ENCODE results near the gene CREB3.
A peak's percentile ranks its signal among the peaks of the same experiment; 100 is the strongest.

Gene CREB3

GRCh38 chr9:35729700-35730485 lies 2.6 kb upstream of the CREB3 start:
- FAIRE-seq (peak; percentile 78), DNase-seq (ENCODE audit: insufficient read length, low spot score) (no peak)
- no peak for TF ChIP-seq POU2F2 (IDR thresholded peaks at IDR 0.05; ENCODE audit: low read depth, low read length)
- TF ChIP-seq PAX5 (IDR thresholded peaks at IDR 0.05; ENCODE audit: insufficient read depth, low read length, severe bottlenecking) = no peak
- TF ChIP-seq POLR2A (IDR thresholded peaks at IDR 0.05; ENCODE audit: low read depth, low read length) = 0 out of 2 replicates have a peak, but pooled peaks have one; percentile 1
- no peak for TF ChIP-seq TAF1 (IDR thresholded peaks at IDR 0.05; ENCODE audit: low read depth, low read length)
- peak; percentile 91 for TF ChIP-seq SPI1 (IDR thresholded peaks at IDR 0.05; ENCODE audit: low read depth, low read length)
- TF ChIP-seq POLR2AphosphoS5 (IDR thresholded peaks at IDR 0.05; ENCODE audit: low read depth, low read length) = no peak

- FAIRE-seq (no peak), DNase-seq (ENCODE audit: insufficient read length, low spot score) (no peak)
- TF ChIP-seq SPI1 (IDR thresholded peaks at IDR 0.05; ENCODE audit: low read depth, low read length) = no peak
- no peak for TF ChIP-seq PAX5 (IDR thresholded peaks at IDR 0.05; ENCODE audit: insufficient read depth, low read length, severe bottlenecking)
- no peak for TF ChIP-seq POLR2A (IDR thresholded peaks at IDR 0.05; ENCODE audit: low read depth, low read length)
- no peak for TF ChIP-seq POLR2AphosphoS5 (IDR thresholded peaks at IDR 0.05; ENCODE audit: low read depth, low read length)
- no peak for TF ChIP-seq POU2F2 (IDR thresholded peaks at IDR 0.05; ENCODE audit: low read depth, low read length)
- TF ChIP-seq TAF1 (IDR thresholded peaks at IDR 0.05; ENCODE audit: low read depth, low read length) = no peak
Measured at GRCh38 chr9:35730486-35730854, 2.0 kb upstream of the CREB3 start.

- peak; percentile 28 for FAIRE-seq
- TF ChIP-seq POLR2AphosphoS5 (IDR thresholded peaks at IDR 0.05; ENCODE audit: low read depth, low read length) = no peak
- no peak for TF ChIP-seq PAX5 (IDR thresholded peaks at IDR 0.05; ENCODE audit: insufficient read depth, low read length, severe bottlenecking)
- no peak for TF ChIP-seq SPI1 (IDR thresholded peaks at IDR 0.05; ENCODE audit: low read depth, low read length)
- no peak for TF ChIP-seq POU2F2 (IDR thresholded peaks at IDR 0.05; ENCODE audit: low read depth, low read length)
- no peak for TF ChIP-seq POLR2A (IDR thresholded peaks at IDR 0.05; ENCODE audit: low read depth, low read length)
- TF ChIP-seq TAF1 (IDR thresholded peaks at IDR 0.05; ENCODE audit: low read depth, low read length) = no peak
- no peak for DNase-seq (ENCODE audit: insufficient read length, low spot score)
Measured at GRCh38 chr9:35731415-35732184, 866 bp upstream of the CREB3 start.

- DNase-seq (ENCODE audit: insufficient read length, low spot score) (no peak), FAIRE-seq (peak; percentile 56)
- TF ChIP-seq POU2F2 (IDR thresholded peaks at IDR 0.05; ENCODE audit: low read depth, low read length) (no peak), POLR2A (IDR thresholded peaks at IDR 0.05; ENCODE audit: low read depth, low read length) (peak; percentile 16; the same call in 1 of the 2 replicates), SPI1 (IDR thresholded peaks at IDR 0.05; ENCODE audit: low read depth, low read length) (peak; percentile 84), PAX5 (IDR thresholded peaks at IDR 0.05; ENCODE audit: insufficient read depth, low read length, severe bottlenecking) (no peak), TAF1 (IDR thresholded peaks at IDR 0.05; ENCODE audit: low read depth, low read length) (no peak)
Measured at GRCh38 chr9:35732800-35733541, 505 bp downstream of the CREB3 start.

GRCh38 chr9:35734096-35734495 lies 1.6 kb downstream of the CREB3 start:
- no peak for TF ChIP-seq TAF1 (IDR thresholded peaks at IDR 0.05; ENCODE audit: low read depth, low read length)
- no peak for TF ChIP-seq POLR2A (IDR thresholded peaks at IDR 0.05; ENCODE audit: low read depth, low read length)
- no peak for TF ChIP-seq POU2F2 (IDR thresholded peaks at IDR 0.05; ENCODE audit: low read depth, low read length)
- TF ChIP-seq SPI1 (IDR thresholded peaks at IDR 0.05; ENCODE audit: low read depth, low read length) = no peak
- TF ChIP-seq PAX5 (IDR thresholded peaks at IDR 0.05; ENCODE audit: insufficient read depth, low read length, severe bottlenecking) = no peak
- TF ChIP-seq POLR2AphosphoS5 (IDR thresholded peaks at IDR 0.05; ENCODE audit: low read depth, low read length) = no peak
- FAIRE-seq (no peak), DNase-seq (ENCODE audit: insufficient read length, low spot score) (no peak)

GRCh38 chr9:35736201-35736633 lies 3.8 kb downstream of the CREB3 start:
- peak; percentile 89 for FAIRE-seq
- TF ChIP-seq POU2F2 (IDR thresholded peaks at IDR 0.05; ENCODE audit: low read depth, low read length) = no peak
- TF ChIP-seq PAX5 (IDR thresholded peaks at IDR 0.05; ENCODE audit: insufficient read depth, low read length, severe bottlenecking) = no peak
- no peak for TF ChIP-seq TAF1 (IDR thresholded peaks at IDR 0.05; ENCODE audit: low read depth, low read length)
- TF ChIP-seq POLR2AphosphoS5 (IDR thresholded peaks at IDR 0.05; ENCODE audit: low read depth, low read length) = no peak
- TF ChIP-seq SPI1 (IDR thresholded peaks at IDR 0.05; ENCODE audit: low read depth, low read length) = no peak
- TF ChIP-seq POLR2A (IDR thresholded peaks at IDR 0.05; ENCODE audit: low read depth, low read length) = no peak
- DNase-seq (ENCODE audit: insufficient read length, low spot score) = no peak

- no peak for TF ChIP-seq POLR2AphosphoS5 (IDR thresholded peaks at IDR 0.05; ENCODE audit: low read depth, low read length)
- no peak for TF ChIP-seq POLR2A (IDR thresholded peaks at IDR 0.05; ENCODE audit: low read depth, low read length)
- TF ChIP-seq POU2F2 (IDR thresholded peaks at IDR 0.05; ENCODE audit: low read depth, low read length) = no peak
- no peak for TF ChIP-seq PAX5 (IDR thresholded peaks at IDR 0.05; ENCODE audit: insufficient read depth, low read length, severe bottlenecking)
- TF ChIP-seq TAF1 (IDR thresholded peaks at IDR 0.05; ENCODE audit: low read depth, low read length) = no peak
- TF ChIP-seq SPI1 (IDR thresholded peaks at IDR 0.05; ENCODE audit: low read depth, low read length) = no peak
- FAIRE-seq = no peak
- DNase-seq (ENCODE audit: insufficient read length, low spot score) = no peak
Measured at GRCh38 chr9:35737143-35737542, 4.7 kb downstream of the CREB3 start.

- FAIRE-seq = no peak
- DNase-seq (ENCODE audit: insufficient read length, low spot score) = no peak
- TF ChIP-seq TAF1 (IDR thresholded peaks at IDR 0.05; ENCODE audit: low read depth, low read length) (no peak), POU2F2 (IDR thresholded peaks at IDR 0.05; ENCODE audit: low read depth, low read length) (no peak), SPI1 (IDR thresholded peaks at IDR 0.05; ENCODE audit: low read depth, low read length) (no peak), PAX5 (IDR thresholded peaks at IDR 0.05; ENCODE audit: insufficient read depth, low read length, severe bottlenecking) (no peak)
Measured at GRCh38 chr9:35738186-35738585, 5.7 kb downstream of the CREB3 start.

- FAIRE-seq = no peak
- DNase-seq (ENCODE audit: insufficient read length, low spot score) = no peak
- TF ChIP-seq PAX5 (IDR thresholded peaks at IDR 0.05; ENCODE audit: insufficient read depth, low read length, severe bottlenecking) (no peak), POLR2AphosphoS5 (IDR thresholded peaks at IDR 0.05; ENCODE audit: low read depth, low read length) (no peak; the same call in 1 of the 2 replicates), POU2F2 (IDR thresholded peaks at IDR 0.05; ENCODE audit: low read depth, low read length) (no peak), SPI1 (IDR thresholded peaks at IDR 0.05; ENCODE audit: low read depth, low read length) (no peak), TAF1 (IDR thresholded peaks at IDR 0.05; ENCODE audit: low read depth, low read length) (no peak), POLR2A (IDR thresholded peaks at IDR 0.05; ENCODE audit: low read depth, low read length) (no peak)
Measured at GRCh38 chr9:35738924-35739323, 6.5 kb downstream of the CREB3 start.

Measured in GM12891 (cell line).